SU-DHL-6 (cell line): ENCODE measurements around the gene GPR78.

Source experiments
- H2AFZ ChIP-seq: fragments of 200-600 bp; sonication (generic); 2 replicates; pipeline ENCODE4 v1.6.1; 2014; ENCODE audit warnings: low read depth, mild to moderate bottlenecking, moderate library complexity, mixed read lengths, antibody characterized with exemption, low read length; ENCODE audit not compliant: severe bottlenecking
- H3F3A ChIP-seq: fragments of 200-600 bp; shearing (Covaris generic); 2 replicates; pipeline ENCODE4 v1.6.0; 2016; ENCODE audit warnings: antibody characterized with exemption, mild to moderate bottlenecking; ENCODE audit not compliant: insufficient read depth
- H3K27ac ChIP-seq: fragments of 200-600 bp; sonication (generic); 2 replicates; pipeline ENCODE4 v1.5.1; 2016; ENCODE audit warnings: low read depth, mild to moderate bottlenecking, low read length, moderate library complexity, mixed read lengths
- H3K27me3 ChIP-seq: fragments of 200-600 bp; sonication (generic), shearing (Covaris generic); 2 replicates; pipeline ENCODE4 v1.6.0; 2014; ENCODE audit warnings: mild to moderate bottlenecking, low read length
- H3K36me3 ChIP-seq: fragments of 200-600 bp; sonication (generic); 2 replicates; pipeline ENCODE4 v1.6.1; 2014; ENCODE audit warnings: mild to moderate bottlenecking, low read length, mixed read lengths
- H3K4me2 ChIP-seq: fragments of 300-600, 200-600 bp; shearing (Covaris generic), sonication (generic); 2 replicates; pipeline ENCODE4 v1.6.0; 2014; ENCODE audit warnings: low read length, low read depth, mild to moderate bottlenecking; ENCODE audit not compliant: poor library complexity, severe bottlenecking
- H3K4me3 ChIP-seq: fragments of 200-600 bp; sonication (generic); 2 replicates; pipeline ENCODE4 v1.5.1; 2014; ENCODE audit warnings: antibody characterized with exemption, low read length, mild to moderate bottlenecking, mixed read lengths; ENCODE audit not compliant: insufficient read depth, poor library complexity, severe bottlenecking
- H3K79me2 ChIP-seq: fragments of 200-600 bp; sonication (generic); 2 replicates; pipeline ENCODE4 v1.6.1; 2014; ENCODE audit warnings: mild to moderate bottlenecking, low read length, moderate library complexity; ENCODE audit not compliant: insufficient read depth
- H3K9ac ChIP-seq: fragments of 200-600 bp; sonication (generic); 2 replicates; pipeline ENCODE4 v1.7.0; 2014; ENCODE audit warnings: mild to moderate bottlenecking, low read length
- H3K9me2 ChIP-seq: fragments of 200-600 bp; sonication (generic); replicated peaks from 2 replicates; pipeline ENCODE4 v1.6.1; 2014; ENCODE audit warnings: low read length; ENCODE audit not compliant: insufficient read depth
- H3K9me3 ChIP-seq: fragments of 200-600 bp; sonication (generic); 2 replicates; pipeline ENCODE4 v1.6.1; 2014; ENCODE audit warnings: low read length, mixed read lengths; ENCODE audit not compliant: insufficient read depth
- H4K20me1 ChIP-seq: fragments of 200-600 bp; sonication (generic); 2 replicates; pipeline ENCODE4 v1.6.1; 2014; ENCODE audit warnings: low read depth, mild to moderate bottlenecking, antibody characterized with exemption, low read length, moderate library complexity, mixed read lengths
- CTCF ChIP-seq: fragments of 200-600 bp; sonication (generic); IDR thresholded peaks from one replicate; pipeline ENCODE4 v1.5.1; 2017; ENCODE audit warnings: antibody characterized with exemption, mild to moderate bottlenecking, low read length, moderate library complexity; ENCODE audit not compliant: insufficient read depth, poor library complexity, severe bottlenecking
- EZH2phosphoT487 ChIP-seq: fragments of 200-600 bp; sonication (generic), shearing (Covaris generic); conservative IDR thresholded peaks from 2 replicates; pipeline ENCODE4 v1.6.1; 2018; ENCODE audit warnings: mild to moderate bottlenecking, antibody characterized with exemption, low read length, moderate library complexity, mixed read lengths

Gene GPR78

GRCh38 chr4:8583655-8584025 lies 3.4 kb downstream of the GPR78 start:
- Histone ChIP-seq H3K36me3 (no peaks in the 10 kb centered on the region), H3K9me3 (no peaks in the 10 kb centered on the region), H2AFZ (no peak overlapping the region), H4K20me1 (no peaks in the 10 kb centered on the region), H3K27ac (no peak overlapping the region), H3K9me2 (no peaks in the 10 kb centered on the region), H3K9ac (no peak overlapping the region), H3K27me3 (no peaks in the 10 kb centered on the region), H3F3A (no peaks in the 10 kb centered on the region), H3K4me2 (no peak overlapping the region), H3K4me3 (no peak overlapping the region), H3K79me2 (no peaks in the 10 kb centered on the region)
- TF ChIP-seq CTCF (no peak), EZH2phosphoT487 (no peak)

GRCh38 chr4:8585186-8585585 lies 5.0 kb downstream of the GPR78 start:
- H3K4me2 ChIP-seq: no peak overlapping the region
- H3K4me3 ChIP-seq: no peak overlapping the region
- no peaks in the 10 kb centered on the region for H4K20me1 ChIP-seq
- TF ChIP-seq CTCF (no peak), EZH2phosphoT487 (no peak)
- no peaks in the 10 kb centered on the region for H3K9me3 ChIP-seq
- H3K9me2 ChIP-seq: no peaks in the 10 kb centered on the region
- no peaks in the 10 kb centered on the region for H3K36me3 ChIP-seq
- H3K79me2 ChIP-seq: no peaks in the 10 kb centered on the region
- H3K27me3 ChIP-seq: no peaks in the 10 kb centered on the region
- H3K27ac ChIP-seq: no peak overlapping the region
- no peaks in the 10 kb centered on the region for H3F3A ChIP-seq
- no peak overlapping the region for H3K9ac ChIP-seq
- no peak overlapping the region for H2AFZ ChIP-seq

GRCh38 chr4:8585721-8586212 lies 5.6 kb downstream of the GPR78 start:
- TF ChIP-seq CTCF: no peak
- H2AFZ ChIP-seq: no peak overlapping the region
- H3K27me3 ChIP-seq: no peaks in the 10 kb centered on the region

GRCh38 chr4:8586246-8586645 lies 6.1 kb downstream of the GPR78 start:
- no peaks in the 10 kb centered on the region for H3K27me3 ChIP-seq

More at GRCh38 chr4:8585721-8586212, 5.6 kb downstream of the GPR78 start:
- no peaks in the 10 kb centered on the region for H3K9me3 ChIP-seq
- H4K20me1 ChIP-seq: no peaks in the 10 kb centered on the region
- no peak overlapping the region for H3K9ac ChIP-seq
- no peak overlapping the region for H3K27ac ChIP-seq
- no peak overlapping the region for H3K4me3 ChIP-seq
- no peaks in the 10 kb centered on the region for H3F3A ChIP-seq
- H3K4me2 ChIP-seq: no peak overlapping the region
- H3K9me2 ChIP-seq: no peaks in the 10 kb centered on the region
- no peaks in the 10 kb centered on the region for H3K79me2 ChIP-seq
- H3K36me3 ChIP-seq: no peaks in the 10 kb centered on the region

More at GRCh38 chr4:8586246-8586645, 6.1 kb downstream of the GPR78 start:
- Histone ChIP-seq H3K36me3 (no peaks in the 10 kb centered on the region), H3K79me2 (no peaks in the 10 kb centered on the region), H3K9ac (no peak overlapping the region), H3K9me3 (no peaks in the 10 kb centered on the region), H3K4me3 (no peak overlapping the region), H3F3A (no peaks in the 10 kb centered on the region), H4K20me1 (no peaks in the 10 kb centered on the region), H3K27ac (no peak overlapping the region), H2AFZ (no peak overlapping the region), H3K9me2 (no peaks in the 10 kb centered on the region), H3K4me2 (no peak overlapping the region)
- TF ChIP-seq CTCF: no peak
- no peak for TF ChIP-seq EZH2phosphoT487
